Measurements from ENCODE around the gene SYNPO2.
"Not testable (repeated sequence)": the region's sequence is repeated elsewhere in the genome, so short reads cannot be mapped to it uniquely, and the experiment has no call there.

The SYNPO2 gene

DNA sequence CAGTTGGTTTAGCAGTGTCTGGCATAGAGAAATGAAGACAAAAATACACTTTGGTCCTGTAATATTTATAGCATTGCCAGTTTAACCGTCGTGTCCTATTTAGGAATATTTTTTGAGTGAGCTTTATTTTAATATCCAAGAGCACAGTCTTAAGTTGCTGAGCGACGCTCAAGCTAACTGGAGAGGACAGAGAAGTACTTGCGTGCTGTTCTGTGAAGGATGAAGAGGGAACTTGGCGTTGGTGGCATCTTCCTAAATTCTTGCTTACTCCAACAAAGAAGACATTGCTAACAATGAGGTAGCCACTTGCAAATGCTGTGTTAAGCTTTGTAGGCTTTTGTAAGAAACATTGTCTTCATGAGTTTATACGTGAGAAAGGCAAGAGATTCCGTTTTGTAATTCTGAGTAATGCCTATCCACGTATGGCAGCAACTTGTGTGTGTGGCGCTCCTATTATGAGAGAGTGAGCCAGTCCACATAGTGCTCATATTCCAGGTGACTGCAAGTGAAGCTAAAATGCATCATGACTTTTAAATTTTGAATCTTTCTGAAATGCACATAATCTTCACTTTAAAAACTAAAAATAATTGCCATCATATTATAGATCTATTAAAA, 50.6 kb downstream of the SYNPO2 start:
- DNase-seq = no peak

GRCh38 chr4:118941149-118941548, 52.5 kb downstream of the SYNPO2 start:
- DNase-seq = no peak

DNA sequence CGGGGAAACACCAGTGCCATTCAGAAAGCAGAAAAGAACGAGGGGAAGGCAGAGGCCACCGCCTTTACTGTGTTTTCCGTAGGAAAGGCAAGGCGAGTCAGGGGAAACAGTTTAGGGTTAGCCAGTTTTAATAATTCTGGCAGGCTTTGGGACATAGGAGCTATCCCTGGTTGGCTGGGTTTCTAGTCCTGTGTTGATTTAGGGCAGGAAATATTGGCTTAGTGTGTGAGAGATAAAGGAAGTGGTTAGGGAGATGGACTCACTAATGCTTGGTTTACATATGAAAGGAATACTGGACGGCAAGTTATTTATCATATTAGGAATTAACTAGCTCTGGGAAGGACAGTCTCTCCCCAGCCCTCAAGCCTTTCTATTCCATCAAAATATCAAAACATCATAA, 53.1 kb downstream of the SYNPO2 start:
- DNase-seq = no peak

DNA sequence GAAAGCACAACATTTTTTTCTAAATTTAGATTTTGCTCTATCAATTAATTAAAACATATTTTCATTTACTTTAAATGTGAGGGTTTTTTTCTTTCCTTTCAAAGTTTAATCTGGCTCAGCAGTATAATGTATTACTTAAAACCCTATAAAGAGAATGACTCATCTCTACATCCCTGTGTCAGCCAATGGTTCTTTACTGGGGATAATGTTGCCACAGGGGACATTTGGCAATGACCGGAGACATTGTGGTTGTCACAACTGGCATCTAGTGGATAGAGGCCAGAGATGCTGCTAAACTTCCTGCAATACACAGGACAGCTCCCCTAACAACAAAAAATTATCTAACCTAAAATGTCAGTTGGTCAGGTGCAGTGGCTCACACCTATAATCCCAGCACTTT, 53.8 kb downstream of the SYNPO2 start:
- DNase-seq = no peak

- DNase-seq = no peak
These were observed 58.4 kb downstream of the SYNPO2 start for GRCh38 chr4:118947095-118947494.

DNA sequence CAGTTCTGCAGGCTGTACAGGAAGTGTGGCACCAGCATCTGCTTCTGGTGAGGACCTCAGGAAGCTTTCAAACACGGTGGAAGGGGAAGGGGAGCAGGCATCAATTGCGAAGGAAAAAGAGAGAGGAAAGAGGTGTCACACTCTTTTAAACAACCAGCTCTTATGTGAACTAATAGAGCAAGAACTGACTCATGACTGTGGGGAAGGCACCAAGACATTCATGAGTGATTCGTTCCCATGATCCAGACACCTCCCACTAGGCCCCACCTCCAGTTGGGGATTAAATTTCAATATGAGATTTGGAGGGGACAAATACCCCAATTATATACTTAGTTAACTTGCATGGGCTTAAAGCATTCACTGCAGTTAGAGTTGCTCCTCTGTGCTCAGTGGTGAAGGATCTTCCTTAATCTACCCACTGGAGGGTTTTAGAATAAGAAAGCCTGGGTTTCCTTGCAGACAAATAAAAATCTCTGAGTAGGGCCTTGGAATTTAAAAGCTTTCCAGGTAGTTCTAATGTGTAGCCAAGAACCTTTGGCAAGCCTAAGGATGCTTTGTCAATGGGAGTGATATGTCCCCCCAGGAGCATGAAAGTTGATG, 60.0 kb downstream of the SYNPO2 start:
- DNase-seq = no peak

GRCh38 chr4:118950224-118950623, 61.6 kb downstream of the SYNPO2 start:
- no peak for DNase-seq

DNA sequence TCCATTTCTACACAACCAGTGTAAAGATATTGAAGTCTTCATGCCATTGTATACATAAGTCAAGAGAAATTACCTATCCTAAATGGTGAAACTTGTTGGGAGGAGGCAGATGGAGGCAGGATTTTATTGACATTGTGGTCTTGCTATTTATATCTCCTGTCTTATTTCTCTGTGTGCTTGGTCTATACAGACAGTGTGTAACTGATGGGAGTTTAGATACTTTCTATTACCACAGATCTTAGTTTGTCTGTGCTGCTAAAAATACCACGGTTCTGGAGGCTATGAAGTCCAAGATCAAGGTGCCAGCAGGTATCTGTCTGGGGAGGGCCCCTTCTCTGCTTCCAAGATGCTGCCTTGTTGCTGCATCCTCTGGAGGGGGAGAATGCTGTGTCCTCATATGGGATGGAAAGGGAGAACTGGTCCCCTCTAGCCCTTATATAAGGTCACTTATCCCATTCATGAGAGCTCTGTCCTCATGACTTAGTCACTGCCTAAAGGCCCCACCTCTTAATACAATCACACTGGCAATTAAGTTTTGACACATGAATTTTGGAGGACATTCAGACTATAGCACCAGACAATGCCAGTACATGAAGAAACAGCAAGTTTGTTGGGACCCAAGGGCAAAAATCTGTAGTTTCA, 62.4 kb downstream of the SYNPO2 start:
- DNase-seq = no peak

- DNase-seq = no peak
These were observed 64.6 kb downstream of the SYNPO2 start for GRCh38 chr4:118953276-118953675.

DNA sequence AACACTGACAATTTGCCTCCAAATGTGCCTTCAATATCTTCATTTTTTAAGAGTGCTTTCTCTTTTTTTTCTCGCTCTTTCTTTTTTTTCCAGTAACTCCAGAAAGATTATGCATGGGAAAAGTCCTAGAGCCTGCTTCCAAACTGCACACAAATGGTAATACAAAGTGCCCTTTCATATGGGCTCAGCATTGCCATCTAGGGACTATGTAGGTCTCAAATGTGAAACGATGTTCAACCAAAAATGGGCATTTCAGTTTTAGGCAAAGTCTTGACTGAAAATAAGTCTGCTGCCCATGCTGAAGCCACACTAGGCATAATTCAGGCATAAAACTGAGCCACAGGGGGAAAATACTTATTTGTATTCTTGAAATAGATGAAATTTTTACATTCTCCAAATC, 65.6 kb downstream of the SYNPO2 start:
- DNase-seq = no peak

GRCh38 chr4:118955515-118955914, 66.9 kb downstream of the SYNPO2 start:
- no peak for DNase-seq

DNA sequence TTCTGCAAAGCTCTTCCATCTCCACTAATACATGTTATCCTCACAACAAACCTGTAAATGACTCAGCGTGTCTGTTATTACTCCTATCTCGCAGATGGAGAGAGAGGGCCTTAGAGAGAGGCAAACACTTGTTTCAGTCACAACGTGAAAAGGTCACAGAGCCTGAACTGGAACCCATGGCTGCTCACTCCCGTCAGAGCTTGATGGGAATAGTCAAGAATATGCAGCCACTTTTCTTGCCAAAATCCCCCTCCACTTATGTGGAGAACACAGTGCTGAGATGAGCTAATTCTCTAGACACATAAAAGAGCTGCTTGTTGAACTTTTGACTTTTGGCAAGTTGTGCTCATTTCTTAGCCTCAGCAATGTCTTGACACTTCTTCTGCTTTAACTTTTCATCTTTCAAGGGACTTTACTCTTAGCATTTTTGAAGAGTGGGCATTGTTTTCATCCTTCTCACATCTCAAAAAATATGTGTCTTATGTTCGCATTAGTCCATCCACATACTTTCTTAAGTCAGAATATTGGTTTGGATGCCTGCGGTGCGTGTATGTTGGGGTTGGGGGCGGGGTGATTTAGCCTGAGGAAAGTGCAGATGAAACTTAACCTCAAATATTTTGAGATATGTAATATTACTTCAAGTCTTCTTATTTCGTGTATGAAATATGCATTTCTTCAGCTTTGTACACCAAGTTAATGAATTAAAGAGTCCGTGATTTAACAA, 69.2 kb downstream of the SYNPO2 start:
- no peak for DNase-seq

GRCh38 chr4:118962540-118962939, 73.9 kb downstream of the SYNPO2 start:
- no peak for DNase-seq

DNA sequence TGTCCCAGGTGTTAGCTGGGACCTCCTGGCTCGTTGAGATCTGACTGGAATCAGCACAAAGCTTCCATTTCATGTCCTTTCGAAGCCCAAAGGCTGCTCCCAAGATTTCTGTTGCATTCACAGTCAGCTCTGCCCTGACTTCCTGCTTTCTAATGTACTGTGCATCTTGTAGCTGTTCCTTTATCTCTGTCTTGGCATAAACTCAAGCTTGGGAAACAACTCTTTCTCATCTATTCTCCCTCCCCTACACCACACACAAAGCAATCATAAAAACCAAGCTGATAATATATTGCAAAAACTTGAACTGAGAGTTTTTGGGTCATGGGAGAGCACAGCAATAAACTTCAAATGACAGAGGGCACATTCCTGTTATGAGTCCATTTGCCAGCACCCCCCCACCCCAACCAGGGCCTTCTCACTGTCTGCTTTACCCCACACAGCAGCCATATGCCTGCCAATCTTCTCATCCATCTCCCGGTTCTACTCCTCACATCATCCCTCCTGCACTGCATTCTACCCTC, 76.3 kb downstream of the SYNPO2 start:
- DNase-seq = no peak

- DNase-seq = no peak
These were observed 78.7 kb downstream of the SYNPO2 start for GRCh38 chr4:118967393-118967792.

DNA sequence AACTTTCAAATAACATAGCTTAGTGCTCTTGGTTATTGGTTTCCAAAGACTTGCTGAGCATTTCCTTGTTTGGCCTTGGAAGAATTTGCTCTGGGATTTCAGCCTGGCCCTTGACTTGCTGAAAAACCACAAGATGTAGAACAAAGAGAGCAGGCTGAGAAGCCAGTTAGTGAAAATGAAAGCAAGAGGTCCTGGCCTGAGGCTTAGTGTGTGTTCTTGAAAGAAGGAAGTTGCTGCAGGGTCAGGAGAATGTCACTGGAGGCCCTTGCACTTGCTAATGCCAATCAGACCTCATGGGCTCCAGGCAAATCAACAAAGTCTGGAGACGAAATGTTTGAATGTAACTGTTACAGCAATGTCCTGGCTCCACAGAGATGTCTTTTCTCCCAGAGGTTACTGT, 79.4 kb downstream of the SYNPO2 start:
- DNase-seq = no peak

DNA sequence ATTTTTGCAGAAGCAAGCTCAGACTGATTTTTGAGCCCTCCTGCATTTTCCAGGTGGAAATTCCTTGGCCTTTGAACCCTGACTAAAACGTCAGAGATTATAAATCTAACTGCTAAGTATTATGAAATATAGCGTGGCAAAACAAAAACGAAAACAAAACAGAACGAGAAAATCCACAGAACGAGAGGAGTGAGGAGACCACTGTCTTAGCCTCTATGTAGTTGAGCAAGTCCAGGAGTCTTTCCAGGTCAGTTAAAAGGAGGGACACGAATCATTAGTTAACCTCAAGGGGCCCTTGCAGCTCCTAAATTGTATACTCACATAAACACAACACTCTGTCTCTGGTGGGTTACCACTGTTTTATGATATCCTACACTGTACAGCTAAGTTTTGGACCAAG, 80.2 kb downstream of the SYNPO2 start:
- DNase-seq = no peak

GRCh38 chr4:118969359-118969758, 80.7 kb downstream of the SYNPO2 start:
- no peak for DNase-seq

DNA sequence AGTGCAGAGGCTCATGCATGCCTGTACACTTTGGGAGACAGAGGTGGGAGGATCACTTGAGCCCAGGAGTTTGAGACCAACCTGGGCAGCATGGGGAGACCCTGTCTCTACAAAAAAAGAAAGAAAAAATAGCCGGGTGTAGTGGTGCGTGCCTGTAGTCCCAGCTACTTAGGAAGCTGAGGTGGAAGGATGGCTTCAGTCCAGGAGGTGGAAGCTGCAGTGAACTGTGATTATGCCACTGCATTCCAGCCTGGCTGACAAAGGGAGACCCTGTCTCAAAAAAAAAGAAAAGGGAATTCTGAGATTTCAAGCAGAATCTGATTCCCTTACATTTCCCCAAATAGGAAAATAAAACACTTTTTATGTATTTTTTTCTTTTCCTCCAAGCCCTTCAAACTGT, 83.5 kb downstream of the SYNPO2 start:
- DNase-seq = no peak

- no peak for DNase-seq
These were observed 84.6 kb downstream of the SYNPO2 start for GRCh38 chr4:118973295-118973694.

DNA sequence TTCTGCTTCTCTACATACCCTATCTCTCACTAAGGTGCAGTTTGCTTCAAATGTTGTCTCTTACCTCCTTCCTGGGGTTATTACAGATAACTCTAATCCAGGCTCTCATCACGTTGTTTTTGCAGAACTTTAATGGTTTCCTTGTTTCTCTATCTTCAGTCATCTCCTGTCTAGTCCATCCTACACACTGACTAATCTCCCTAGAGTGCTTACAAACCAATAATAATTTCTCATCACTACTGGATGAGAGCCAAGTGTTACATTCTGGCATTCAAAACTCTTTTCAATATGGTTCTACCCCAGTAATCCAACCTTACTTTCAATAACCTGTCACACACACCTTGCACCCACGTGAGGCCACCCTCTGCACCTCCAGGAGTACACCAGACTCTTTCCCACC, 86.1 kb downstream of the SYNPO2 start:
- DNase-seq = no peak

DNA sequence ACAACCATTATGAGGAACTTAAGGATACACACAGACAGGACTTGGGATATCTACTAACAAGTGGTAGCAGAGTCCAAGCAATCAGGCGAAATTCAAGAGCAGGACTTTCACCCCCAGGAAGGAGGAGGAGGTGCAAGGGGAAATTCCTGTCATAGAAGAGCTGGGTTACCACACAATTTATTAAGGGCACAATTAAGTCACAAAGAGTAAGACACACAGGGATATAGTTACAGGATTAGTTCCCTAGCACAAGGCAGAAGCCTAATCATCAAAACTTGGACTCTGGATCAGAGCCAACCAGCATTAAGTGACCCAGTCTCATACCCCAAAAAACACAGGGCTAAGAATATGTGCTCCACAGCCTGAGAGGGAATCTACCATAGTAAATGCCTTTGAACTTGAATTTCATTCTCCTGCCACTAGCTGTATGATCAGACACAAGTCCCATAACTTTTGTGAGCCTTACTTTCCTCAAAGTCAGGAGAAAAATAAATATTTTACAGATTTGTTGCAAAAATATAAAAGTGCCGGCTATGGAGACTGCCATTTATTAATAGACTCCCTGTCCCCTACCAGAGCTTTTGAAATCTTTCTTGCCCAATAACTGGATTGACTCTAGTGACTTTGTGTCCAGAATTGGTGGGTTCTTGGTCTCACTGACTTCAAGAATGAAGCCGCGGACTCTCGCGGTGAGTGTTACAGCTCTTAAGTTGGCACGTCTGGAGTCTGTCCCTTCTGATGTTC, 87.0 kb downstream of the SYNPO2 start:
- no peak for DNase-seq

- DNase-seq = not testable (repeated sequence)
These were observed 87.5 kb downstream of the SYNPO2 start for GRCh38 chr4:118976193-118976560.
